Activated CD8-positive, alpha-beta T cell treated with anti-CD3 and anti-CD28 coated beads, Interleukin-2, amount 10 ng/mL, durations not matched to agents 7 days and 5 days (primary cell): ENCODE measurements around the gene NMRAL1. TPM values are rescaled to one million over a fixed set of nuclear protein-coding genes. Genes with fewer than 3 reads are reported as not detected.

Source experiments
- ATAC-seq: fragments of 150-1000 bp; cut with Tn5 transposase; one replicate; pipeline ENCODE4 v1.10.0; 2021; ENCODE audit warnings: moderate library complexity
- CTCF ChIA-PET: fragments of 350-600 bp; sonication (Branson Sonifier 250); formaldehyde crosslinking; loops from one replicate; lab custom pipeline; 2021; ENCODE audit warnings: antibody characterized with exemption; lab: Charles Lee
- POLR2A ChIA-PET: fragments of 350-600 bp; sonication (Branson Sonifier 250); formaldehyde crosslinking; loops from one replicate; lab custom pipeline; 2021; ENCODE audit warnings: antibody characterized with exemption; lab: Charles Lee
- DNase-seq: peaks from one replicate; pipeline ENCODE4 v3.0.0-alpha.2; 2020
- H3K27ac Mint-ChIP-seq: one replicate; pipeline ENCODE4 v1.8.0; 2021; ENCODE audit warnings: mild to moderate bottlenecking, mixed read lengths
- H3K27me3 Mint-ChIP-seq: one replicate; pipeline ENCODE4 v1.8.0; 2021; ENCODE audit warnings: low read depth, mixed read lengths
- H3K36me3 Mint-ChIP-seq: one replicate; pipeline ENCODE4 v1.8.0; 2021; ENCODE audit warnings: low read depth, mixed read lengths
- H3K4me1 Mint-ChIP-seq: one replicate; pipeline ENCODE4 v1.8.0; 2021; ENCODE audit warnings: low read depth, mixed read lengths
- H3K4me3 Mint-ChIP-seq: one replicate; pipeline ENCODE4 v1.8.0; 2021; ENCODE audit warnings: mild to moderate bottlenecking, mixed read lengths
- H3K9me3 Mint-ChIP-seq: one replicate; pipeline ENCODE4 v1.8.0; 2022; ENCODE audit warnings: mixed read lengths; ENCODE audit not compliant: insufficient read depth
- total RNA-seq, 2 experiments: library from RNA; stranded (reverse); gene quantifications; one replicate each; pipeline ENCODE4 v1.2.3, GENCODE V29; 2021

NMRAL1 gene
- 10 to 100 TPM; 53.6 to 55.6 TPM for total RNA-seq

DNA sequence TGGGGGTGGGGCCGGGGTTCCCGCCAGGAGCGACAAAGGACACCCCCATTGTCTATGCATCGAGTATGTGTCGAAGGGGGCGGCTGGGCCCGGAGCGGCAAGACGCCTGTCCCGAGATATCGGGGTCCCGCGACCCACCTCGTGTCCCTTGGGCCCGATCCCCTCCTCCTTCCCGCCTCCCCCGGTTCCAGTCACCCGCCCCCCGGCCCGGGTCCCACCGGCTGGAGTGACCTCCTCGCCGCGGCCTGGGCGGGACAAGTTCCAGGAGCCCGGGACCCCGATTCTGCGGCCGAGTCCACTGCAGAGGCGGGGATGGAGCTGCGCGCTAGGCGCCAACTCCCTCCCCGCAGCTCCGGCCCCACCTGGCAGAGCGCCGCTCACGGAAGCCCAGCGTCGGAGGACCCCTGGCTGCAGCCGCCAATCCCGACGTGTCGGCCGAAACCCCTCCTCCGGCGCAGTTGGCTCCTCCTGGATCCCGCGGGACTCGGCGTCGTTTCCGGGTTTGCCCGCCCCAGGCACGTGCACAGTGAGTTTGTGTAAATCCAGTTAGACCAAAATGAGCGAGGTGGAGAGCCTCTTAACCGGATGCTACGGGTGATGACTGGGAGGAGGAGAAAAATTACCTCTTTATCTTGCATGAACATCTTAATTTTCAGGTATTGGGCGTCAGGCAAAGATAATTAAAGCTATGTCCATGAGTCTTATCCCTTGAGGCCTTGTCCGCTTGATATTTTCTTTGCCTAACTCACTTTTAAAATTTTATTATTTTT, at the start of gene NMRAL1:
NMRAL1 (minus strand) TSS at position 434 of the 770 bp plus-strand sequence. CDS start 493 bp downstream, outside the sequence.
- Mint-ChIP-seq H3K27ac (peak within 1 kb of the TSS; percentile 88), H3K4me3 (peak within 1 kb of the TSS; percentile 92), H3K27me3 (no peaks in the 10 kb centered on the region), H3K9me3 (no peaks in the 10 kb centered on the region), H3K4me1 (peaks cover 42% of the 10 kb centered on the region), H3K36me3 (peaks cover 25% of the 10 kb centered on the region)
- ATAC-seq (peak; percentile 74), DNase-seq (peak; percentile 95)
- ChIA-PET CTCF (interaction anchor here (3.9 to 12.2 kb wide), 2 partner anchors 12 to 30 kb away, joined by 47 to 173 read pairs; no protein-coding TSS in a partner anchor), POLR2A (interaction anchor here (1.2 to 4.3 kb wide), 10 partner anchors 8 to 141 kb away, joined by 3 to 31 read pairs (median 8); no protein-coding TSS in a partner anchor)

DNA sequence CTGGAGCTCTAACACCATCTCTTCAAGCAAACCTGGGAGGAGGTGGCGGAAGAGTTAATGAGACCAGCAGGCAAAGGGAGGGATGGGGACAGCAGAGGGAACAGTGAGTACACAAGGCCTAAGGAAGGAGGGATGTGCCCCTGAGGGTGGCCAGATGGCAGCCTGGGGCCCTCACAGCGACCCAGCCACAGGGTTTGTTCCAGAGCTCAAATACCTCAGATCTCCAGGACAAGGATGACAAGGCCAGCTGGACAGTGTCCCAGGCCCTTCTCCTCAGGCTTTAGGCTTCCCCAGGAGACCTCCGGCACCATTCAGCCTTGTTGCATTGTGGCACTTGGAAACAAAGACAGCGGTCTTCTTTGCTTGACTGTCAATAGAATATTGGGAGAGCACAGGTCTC, 49.3 kb upstream of the NMRAL1 start:
- ChIA-PET CTCF (interaction anchor here (1.1 to 7.6 kb wide), 3 partner anchors 14 to 45 kb away, joined by 3 to 40 read pairs (median 3); no protein-coding TSS in a partner anchor), POLR2A (no interaction called here)
- Mint-ChIP-seq H3K27me3 (no peaks in the 10 kb centered on the region), H3K27ac (no peak overlapping the region), H3K9me3 (no peaks in the 10 kb centered on the region), H3K36me3 (peaks cover 15% of the 10 kb centered on the region), H3K4me3 (no peak overlapping the region), H3K4me1 (peaks cover 26% of the 10 kb centered on the region)
- DNase-seq (no peak), ATAC-seq (no peak)

DNA sequence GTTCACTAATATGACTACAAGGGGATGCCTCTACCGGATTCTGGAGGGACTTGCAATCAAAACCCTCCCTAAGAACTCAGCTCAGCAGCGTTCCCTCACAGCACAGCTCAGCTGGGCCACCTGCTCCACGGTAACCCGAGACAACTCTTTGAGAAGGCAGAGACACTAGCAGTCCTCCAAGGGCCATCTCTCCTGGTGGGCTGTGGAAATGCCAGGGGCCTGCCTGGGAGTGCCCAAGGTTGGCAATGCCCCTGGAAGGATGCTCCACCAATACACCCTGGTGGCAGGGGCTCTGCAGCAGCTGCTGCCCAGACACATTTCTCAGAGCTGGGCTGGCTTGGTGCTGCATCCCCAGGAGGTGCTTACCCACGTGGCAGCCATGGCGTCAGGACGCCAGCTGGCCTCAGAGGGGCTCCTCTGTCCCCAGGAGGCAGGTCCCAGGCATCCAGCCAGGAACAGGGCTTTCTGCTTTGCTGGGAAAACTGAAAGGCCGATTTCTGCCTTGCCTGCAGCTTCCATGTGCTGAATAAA, 47.7 kb upstream of the NMRAL1 start:
- DNase-seq (no peak), ATAC-seq (no peak)
- CTCF ChIA-PET = interaction anchor here (7.6 kb wide), 1 partner anchor 16 kb away, joined by 40 read pairs; no protein-coding TSS in a partner anchor
- POLR2A ChIA-PET = no interaction called here
- Mint-ChIP-seq H3K27me3 (no peaks in the 10 kb centered on the region), H3K4me1 (peaks cover 24% of the 10 kb centered on the region), H3K9me3 (no peaks in the 10 kb centered on the region), H3K36me3 (peaks cover 13% of the 10 kb centered on the region), H3K4me3 (no peak overlapping the region), H3K27ac (no peak overlapping the region)

DNA sequence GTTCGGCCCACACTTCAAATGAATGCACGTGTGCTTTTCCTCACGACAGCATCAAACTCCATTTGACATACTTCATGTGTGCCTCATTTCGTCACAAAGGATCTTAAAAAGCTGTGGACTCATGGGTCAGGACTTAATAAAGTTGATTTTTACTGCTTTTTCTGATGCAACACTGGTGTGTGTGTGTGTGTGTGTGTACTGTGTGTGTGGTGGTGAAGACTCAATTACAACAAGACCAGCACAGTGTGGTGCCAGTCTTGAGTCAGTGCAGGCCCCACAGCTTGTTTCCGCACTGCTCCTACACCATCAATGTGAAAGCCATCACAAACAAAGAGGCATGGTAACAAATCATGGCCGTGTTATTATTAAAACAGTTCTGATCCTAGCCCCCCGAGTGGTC, 46.5 kb upstream of the NMRAL1 start:
- Mint-ChIP-seq H3K27me3 (no peaks in the 10 kb centered on the region), H3K4me1 (peaks cover 29% of the 10 kb centered on the region), H3K36me3 (peaks cover 15% of the 10 kb centered on the region), H3K4me3 (no peak overlapping the region), H3K27ac (no peak overlapping the region), H3K9me3 (no peaks in the 10 kb centered on the region)
- DNase-seq = no peak
- ATAC-seq = no peak
- CTCF ChIA-PET = interaction anchor here (7.6 kb wide), 1 partner anchor 15 kb away, joined by 40 read pairs; no protein-coding TSS in a partner anchor
- POLR2A ChIA-PET = no interaction called here

DNA sequence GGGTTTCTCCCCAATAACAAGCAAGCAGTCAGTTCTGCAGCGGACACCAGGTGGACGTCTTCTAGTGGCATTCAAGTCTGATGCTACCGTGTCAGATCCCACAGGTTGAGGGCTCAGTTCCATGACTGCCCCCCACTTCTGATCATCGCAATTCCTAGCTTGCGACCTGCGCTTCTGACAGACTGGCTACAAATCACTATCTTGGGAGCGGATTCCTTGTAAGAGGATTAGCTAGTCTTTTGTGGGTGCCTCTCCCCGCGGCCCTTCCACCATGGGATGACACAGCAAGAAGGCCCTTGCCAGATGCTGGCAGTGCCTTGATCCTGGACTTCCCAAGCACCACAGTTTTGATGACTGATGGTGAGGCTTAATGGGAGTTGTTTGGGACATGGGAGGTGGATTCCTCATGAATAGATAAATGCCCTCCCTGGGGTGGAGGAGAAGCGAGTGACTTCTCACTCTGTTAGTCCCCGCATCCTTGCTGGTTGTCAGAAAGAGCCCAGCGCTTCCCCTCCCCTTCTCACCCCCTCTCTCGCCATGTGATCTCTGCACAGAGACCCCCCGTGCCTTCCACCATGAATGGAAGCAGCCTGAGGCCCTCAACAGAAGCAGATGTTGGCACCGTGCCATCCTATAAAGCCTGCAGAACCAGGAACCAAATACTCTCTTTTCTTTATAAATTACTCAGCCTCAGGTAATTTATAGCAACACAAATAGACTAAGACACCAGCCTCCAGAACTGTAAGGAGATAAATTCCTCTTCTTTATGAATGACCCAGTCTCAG, 45.0 kb upstream of the NMRAL1 start:
- H3K4me3 Mint-ChIP-seq = no peak overlapping the region
- H3K27ac Mint-ChIP-seq = peak overlapping the region; percentile 58

DNA sequence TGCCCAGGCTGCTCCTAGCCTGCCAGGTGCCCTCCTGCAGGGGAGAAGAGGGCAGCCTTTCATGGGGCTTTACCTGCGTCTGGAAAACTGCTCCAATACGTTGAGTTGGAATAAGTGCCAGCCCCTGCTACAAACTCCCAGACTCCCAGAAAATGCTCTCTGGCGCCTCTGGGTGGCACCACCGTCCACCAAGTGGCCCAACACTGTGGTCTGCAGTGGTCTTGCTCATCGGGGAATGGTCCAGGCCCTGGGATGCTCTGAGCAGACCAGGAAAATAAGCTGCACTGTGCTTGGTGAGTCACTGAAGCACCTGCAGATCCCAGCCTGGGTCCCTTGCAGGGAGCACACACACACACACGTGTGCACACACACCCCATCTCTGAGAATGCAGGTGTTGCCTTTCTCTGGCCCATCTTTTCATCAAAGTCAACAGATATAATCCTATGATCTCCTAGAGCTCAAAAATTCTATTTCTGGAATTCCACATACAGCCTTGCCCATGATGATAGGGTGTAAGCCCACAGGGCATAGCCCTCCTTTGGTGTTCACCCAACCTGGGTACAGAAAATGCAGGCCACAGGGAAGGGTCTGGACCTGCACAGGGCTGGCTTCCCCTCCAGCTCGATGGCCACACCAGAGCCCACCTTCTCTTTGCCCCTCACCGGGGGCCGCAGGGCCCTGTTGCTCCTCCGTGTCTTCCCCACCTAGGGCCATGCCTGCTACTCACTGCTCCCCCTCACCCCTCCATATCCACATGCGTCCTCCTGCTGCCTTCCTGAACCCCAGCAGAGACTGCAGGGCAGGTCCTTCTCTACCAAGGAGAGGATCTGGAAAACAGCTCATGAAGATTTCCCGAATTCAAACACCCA, 43.6 kb upstream of the NMRAL1 start:
- no peaks in the 10 kb centered on the region for H3K27me3 Mint-ChIP-seq
- ChIA-PET POLR2A (interaction anchor here (0.6 to 1.0 kb wide), 2 partner anchors 8 to 29 kb away, joined by 3 read pairs; no protein-coding TSS in a partner anchor), CTCF (interaction anchor here (0.7 to 6.0 kb wide), 5 partner anchors 12 to 52 kb away, joined by 3 to 86 read pairs (median 3); no protein-coding TSS in a partner anchor)
- DNase-seq (no peak), ATAC-seq (no peak)
- H3K4me3 Mint-ChIP-seq = no peak overlapping the region
- no peaks in the 10 kb centered on the region for H3K9me3 Mint-ChIP-seq
- peak overlapping the region; percentile 59 for H3K27ac Mint-ChIP-seq
- H3K4me1 Mint-ChIP-seq = peaks cover 54% of the 10 kb centered on the region
- peaks cover 27% of the 10 kb centered on the region for H3K36me3 Mint-ChIP-seq

More for the DNA sequence above, 45.0 kb upstream of the NMRAL1 start:
- peaks cover 24% of the 10 kb centered on the region for H3K36me3 Mint-ChIP-seq
- DNase-seq = no peak
- no peaks in the 10 kb centered on the region for H3K27me3 Mint-ChIP-seq
- H3K9me3 Mint-ChIP-seq = no peaks in the 10 kb centered on the region
- H3K4me1 Mint-ChIP-seq = peaks cover 44% of the 10 kb centered on the region
- CTCF ChIA-PET = interaction anchor here (1.3 to 6.0 kb wide), 3 partner anchors 13 to 51 kb away, joined by 3 to 86 read pairs (median 3); no protein-coding TSS in a partner anchor
- POLR2A ChIA-PET = interaction anchor here (1.0 kb wide), 1 partner anchor 9 kb away, joined by 3 read pairs; no protein-coding TSS in a partner anchor
- ATAC-seq = no peak

DNA sequence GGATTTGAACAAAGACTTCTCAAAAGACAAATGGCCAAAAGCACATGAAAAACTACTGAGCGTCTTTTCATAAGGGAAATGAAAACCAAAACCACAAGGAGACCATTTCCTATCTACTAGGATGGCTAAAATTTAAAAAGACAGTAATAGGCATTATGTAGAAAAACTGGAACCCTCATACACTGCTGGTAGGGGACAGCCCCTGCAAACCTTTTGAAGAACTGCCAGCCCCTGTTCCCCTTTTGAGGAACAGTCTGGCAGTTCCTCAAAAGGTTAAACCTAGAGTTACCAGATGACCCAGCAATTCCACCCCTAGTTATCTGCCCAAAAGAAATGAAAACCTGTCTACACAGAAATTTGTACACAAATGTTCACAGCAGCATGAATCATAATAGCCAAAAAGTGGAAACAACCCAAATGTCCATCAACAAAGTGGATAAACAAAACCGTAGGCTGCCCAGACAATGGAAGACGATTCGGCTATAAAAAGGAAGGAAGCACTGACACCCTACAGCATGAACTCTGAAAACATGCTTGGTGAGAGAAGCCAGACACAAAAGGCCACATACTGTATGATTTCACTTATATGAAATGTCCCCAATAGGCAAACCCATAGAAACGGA, 41.3 kb upstream of the NMRAL1 start:
- CTCF ChIA-PET = interaction anchor here (1.0 to 6.0 kb wide), 13 partner anchors 10 to 109 kb away, joined by 3 to 86 read pairs (median 5); partner anchors contain the start of genes HMOX2 and MGRN1
- peaks cover 42% of the 10 kb centered on the region for H3K36me3 Mint-ChIP-seq

DNA sequence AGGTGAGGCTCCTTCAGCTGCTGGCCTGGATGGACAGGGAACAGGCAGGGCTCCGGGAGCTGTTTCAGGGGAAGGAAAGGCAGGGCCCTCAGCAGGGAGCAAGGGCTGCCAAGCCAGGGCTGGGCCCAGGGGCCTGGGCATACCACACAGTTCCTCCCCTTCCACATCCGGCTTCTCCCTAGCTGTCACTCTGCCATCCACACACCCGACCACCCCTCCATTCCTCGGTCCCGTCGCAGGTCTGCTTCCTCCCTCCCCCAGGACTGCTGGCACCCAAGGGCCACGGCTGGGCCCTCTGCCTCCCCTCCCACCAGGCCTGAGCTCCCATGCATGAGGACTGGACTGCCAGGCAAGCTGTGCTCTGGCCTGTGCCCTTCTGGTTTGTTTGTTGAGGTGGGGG, 40.2 kb upstream of the NMRAL1 start:
- ChIA-PET POLR2A (interaction anchor here (0.9 to 1.7 kb wide), 7 partner anchors 9 to 135 kb away, joined by 3 to 13 read pairs (median 3); partner anchors contain the start of genes CDIP1 and NMRAL1), CTCF (interaction anchor here (1.0 to 6.0 kb wide), 12 partner anchors 8 to 110 kb away, joined by 3 to 86 read pairs (median 6); partner anchors contain the start of genes HMOX2 and MGRN1)
- Mint-ChIP-seq H3K27ac (peak overlapping the region; percentile 97), H3K27me3 (no peaks in the 10 kb centered on the region), H3K4me3 (peak overlapping the region; percentile 76), H3K9me3 (no peaks in the 10 kb centered on the region), H3K4me1 (peaks cover 73% of the 10 kb centered on the region), H3K36me3 (peaks cover 51% of the 10 kb centered on the region)
- DNase-seq (no peak), ATAC-seq (peak; percentile 27)

More for the DNA sequence above, 41.3 kb upstream of the NMRAL1 start:
- POLR2A ChIA-PET = interaction anchor here (0.9 to 1.7 kb wide), 3 partner anchors 10 to 39 kb away, joined by 3 to 13 read pairs (median 3); no protein-coding TSS in a partner anchor
- Mint-ChIP-seq H3K9me3 (no peaks in the 10 kb centered on the region), H3K27ac (peak overlapping the region; percentile 97), H3K4me3 (peak overlapping the region; percentile 76), H3K4me1 (peaks cover 68% of the 10 kb centered on the region), H3K27me3 (no peaks in the 10 kb centered on the region)
- DNase-seq (no peak), ATAC-seq (peak; percentile 38)

DNA sequence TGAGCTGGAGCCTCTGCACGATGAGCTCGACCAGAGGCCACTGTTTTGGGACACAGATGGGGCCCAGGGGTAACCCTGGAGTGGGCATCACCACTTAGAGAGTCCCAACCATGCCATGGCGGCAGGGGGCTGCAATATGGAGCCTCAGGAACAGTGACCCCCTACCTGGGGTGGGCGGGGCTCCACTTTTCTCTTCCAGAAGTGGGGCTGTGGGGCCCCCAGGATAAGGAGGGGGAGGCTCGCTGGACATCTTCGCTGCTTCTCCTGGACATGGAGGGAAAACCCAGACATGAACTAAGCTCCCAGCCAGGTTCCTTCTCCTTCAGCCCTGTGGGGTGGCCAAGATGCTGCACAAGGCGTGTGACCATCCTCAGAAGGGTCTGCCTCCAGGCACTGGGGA, 39.5 kb upstream of the NMRAL1 start:
- Mint-ChIP-seq H3K27ac (peak overlapping the region; percentile 97), H3K4me1 (peaks cover 73% of the 10 kb centered on the region), H3K4me3 (no peak overlapping the region), H3K9me3 (no peaks in the 10 kb centered on the region), H3K36me3 (peaks cover 58% of the 10 kb centered on the region), H3K27me3 (no peaks in the 10 kb centered on the region)
- POLR2A ChIA-PET = interaction anchor here (1.0 to 1.7 kb wide), 3 partner anchors 8 to 39 kb away, joined by 3 to 13 read pairs (median 5); partner anchors contain the start of genes CDIP1 and NMRAL1
- no peak for DNase-seq
- ATAC-seq = no peak
- CTCF ChIA-PET = interaction anchor here (1.4 to 6.0 kb wide), 6 partner anchors 8 to 110 kb away, joined by 4 to 86 read pairs (median 5); partner anchors contain the start of gene MGRN1
